ENCODE data around the gene PATL1.

DNA sequence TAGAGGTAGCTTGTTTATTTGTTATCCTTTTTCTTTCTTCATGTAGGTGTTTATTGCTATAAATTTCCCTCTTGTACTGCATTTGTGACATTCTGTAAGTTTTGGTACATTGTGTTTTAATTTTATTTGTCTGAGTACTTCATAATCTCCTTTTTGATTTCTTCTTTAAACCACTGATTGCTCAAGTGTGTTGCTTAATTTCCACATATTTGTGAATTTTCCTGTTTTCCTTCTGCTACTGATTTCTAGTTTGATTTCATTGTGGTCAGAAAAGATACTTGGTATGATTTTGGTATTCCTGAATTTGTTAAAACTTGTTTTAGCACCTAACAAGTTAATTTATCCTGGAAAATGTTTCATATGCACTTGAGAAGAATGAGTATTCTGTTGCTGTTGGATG lies 29.7 kb upstream of the PATL1 start:
- TF ChIP-seq, protein P1, sequence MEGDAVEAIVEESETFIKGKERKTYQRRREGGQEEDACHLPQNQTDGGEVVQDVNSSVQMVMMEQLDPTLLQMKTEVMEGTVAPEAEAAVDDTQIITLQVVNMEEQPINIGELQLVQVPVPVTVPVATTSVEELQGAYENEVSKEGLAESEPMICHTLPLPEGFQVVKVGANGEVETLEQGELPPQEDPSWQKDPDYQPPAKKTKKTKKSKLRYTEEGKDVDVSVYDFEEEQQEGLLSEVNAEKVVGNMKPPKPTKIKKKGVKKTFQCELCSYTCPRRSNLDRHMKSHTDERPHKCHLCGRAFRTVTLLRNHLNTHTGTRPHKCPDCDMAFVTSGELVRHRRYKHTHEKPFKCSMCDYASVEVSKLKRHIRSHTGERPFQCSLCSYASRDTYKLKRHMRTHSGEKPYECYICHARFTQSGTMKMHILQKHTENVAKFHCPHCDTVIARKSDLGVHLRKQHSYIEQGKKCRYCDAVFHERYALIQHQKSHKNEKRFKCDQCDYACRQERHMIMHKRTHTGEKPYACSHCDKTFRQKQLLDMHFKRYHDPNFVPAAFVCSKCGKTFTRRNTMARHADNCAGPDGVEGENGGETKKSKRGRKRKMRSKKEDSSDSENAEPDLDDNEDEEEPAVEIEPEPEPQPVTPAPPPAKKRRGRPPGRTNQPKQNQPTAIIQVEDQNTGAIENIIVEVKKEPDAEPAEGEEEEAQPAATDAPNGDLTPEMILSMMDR (IDR thresholded peaks at IDR 0.05): no peak
- no peak for TF ChIP-seq SMC3 (IDR thresholded peaks at IDR 0.05; ENCODE audit: low read depth, low read length)
- TF ChIP-seq, protein P2, sequence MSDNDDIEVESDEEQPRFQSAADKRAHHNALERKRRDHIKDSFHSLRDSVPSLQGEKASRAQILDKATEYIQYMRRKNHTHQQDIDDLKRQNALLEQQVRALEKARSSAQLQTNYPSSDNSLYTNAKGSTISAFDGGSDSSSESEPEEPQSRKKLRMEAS (IDR thresholded peaks at IDR 0.05; ENCODE audit: low read depth): no peak
- no peak for TF ChIP-seq NFIC (IDR thresholded peaks at IDR 0.05; ENCODE audit: borderline replicate concordance)
- no peak for TF ChIP-seq TAF1 (IDR thresholded peaks at IDR 0.05; ENCODE audit: borderline replicate concordance, low read depth, low read length)
- no peak for TF ChIP-seq JUND (IDR thresholded peaks at IDR 0.05)
- TF ChIP-seq MXI1 (IDR thresholded peaks at IDR 0.05; ENCODE audit: low read depth, low read length): no peak
- TF ChIP-seq, protein P3, sequence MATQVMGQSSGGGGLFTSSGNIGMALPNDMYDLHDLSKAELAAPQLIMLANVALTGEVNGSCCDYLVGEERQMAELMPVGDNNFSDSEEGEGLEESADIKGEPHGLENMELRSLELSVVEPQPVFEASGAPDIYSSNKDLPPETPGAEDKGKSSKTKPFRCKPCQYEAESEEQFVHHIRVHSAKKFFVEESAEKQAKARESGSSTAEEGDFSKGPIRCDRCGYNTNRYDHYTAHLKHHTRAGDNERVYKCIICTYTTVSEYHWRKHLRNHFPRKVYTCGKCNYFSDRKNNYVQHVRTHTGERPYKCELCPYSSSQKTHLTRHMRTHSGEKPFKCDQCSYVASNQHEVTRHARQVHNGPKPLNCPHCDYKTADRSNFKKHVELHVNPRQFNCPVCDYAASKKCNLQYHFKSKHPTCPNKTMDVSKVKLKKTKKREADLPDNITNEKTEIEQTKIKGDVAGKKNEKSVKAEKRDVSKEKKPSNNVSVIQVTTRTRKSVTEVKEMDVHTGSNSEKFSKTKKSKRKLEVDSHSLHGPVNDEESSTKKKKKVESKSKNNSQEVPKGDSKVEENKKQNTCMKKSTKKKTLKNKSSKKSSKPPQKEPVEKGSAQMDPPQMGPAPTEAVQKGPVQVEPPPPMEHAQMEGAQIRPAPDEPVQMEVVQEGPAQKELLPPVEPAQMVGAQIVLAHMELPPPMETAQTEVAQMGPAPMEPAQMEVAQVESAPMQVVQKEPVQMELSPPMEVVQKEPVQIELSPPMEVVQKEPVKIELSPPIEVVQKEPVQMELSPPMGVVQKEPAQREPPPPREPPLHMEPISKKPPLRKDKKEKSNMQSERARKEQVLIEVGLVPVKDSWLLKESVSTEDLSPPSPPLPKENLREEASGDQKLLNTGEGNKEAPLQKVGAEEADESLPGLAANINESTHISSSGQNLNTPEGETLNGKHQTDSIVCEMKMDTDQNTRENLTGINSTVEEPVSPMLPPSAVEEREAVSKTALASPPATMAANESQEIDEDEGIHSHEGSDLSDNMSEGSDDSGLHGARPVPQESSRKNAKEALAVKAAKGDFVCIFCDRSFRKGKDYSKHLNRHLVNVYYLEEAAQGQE (IDR thresholded peaks at IDR 0.05; ENCODE audit: low read depth, low read length): no peak
- TF ChIP-seq YY1 (IDR thresholded peaks at IDR 0.05; ENCODE audit: low read depth): no peak
- no peak for TF ChIP-seq EZH2phosphoT487 (IDR thresholded peaks at IDR 0.05; ENCODE audit: borderline replicate concordance, low read depth)
- TF ChIP-seq, protein P4, sequence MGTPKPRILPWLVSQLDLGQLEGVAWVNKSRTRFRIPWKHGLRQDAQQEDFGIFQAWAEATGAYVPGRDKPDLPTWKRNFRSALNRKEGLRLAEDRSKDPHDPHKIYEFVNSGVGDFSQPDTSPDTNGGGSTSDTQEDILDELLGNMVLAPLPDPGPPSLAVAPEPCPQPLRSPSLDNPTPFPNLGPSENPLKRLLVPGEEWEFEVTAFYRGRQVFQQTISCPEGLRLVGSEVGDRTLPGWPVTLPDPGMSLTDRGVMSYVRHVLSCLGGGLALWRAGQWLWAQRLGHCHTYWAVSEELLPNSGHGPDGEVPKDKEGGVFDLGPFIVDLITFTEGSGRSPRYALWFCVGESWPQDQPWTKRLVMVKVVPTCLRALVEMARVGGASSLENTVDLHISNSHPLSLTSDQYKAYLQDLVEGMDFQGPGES (IDR thresholded peaks at IDR 0.05; ENCODE audit: low read depth, low read length): no peak
- no peak for TF ChIP-seq NRF1 (IDR thresholded peaks at IDR 0.05; ENCODE audit: low read depth, low read length)

Data from SK-N-SH (cell line).